ENCODE results near the gene SSNA1.

The SSNA1 gene, protein sequence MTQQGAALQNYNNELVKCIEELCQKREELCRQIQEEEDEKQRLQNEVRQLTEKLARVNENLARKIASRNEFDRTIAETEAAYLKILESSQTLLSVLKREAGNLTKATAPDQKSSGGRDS

GRCh38 chr9:137188490-137189296 is at the start of gene SSNA1, which contains the start of gene ANAPC2:
SSNA1 (plus strand) TSS chr9:137188676; CDS start chr9:137188727, 51 bp downstream.
ANAPC2 (minus strand) TSS chr9:137188560; CDS start chr9:137188532, 28 bp downstream.
- no peak for TF ChIP-seq ZNF274 (IDR thresholded peaks at IDR 0.05; ENCODE audit: low read depth, low read length)
- H3K4me3 ChIP-seq (ENCODE audit: low read length): peak within 1 kb of the TSS; percentile 80

GRCh38 chr9:137138722-137139467 is 49.6 kb upstream of the SSNA1 start, which contains the start of gene GRIN1:
GRIN1 (plus strand) TSS chr9:137139154; CDS start chr9:137139487, 333 bp downstream.
- TF ChIP-seq ZNF274 (IDR thresholded peaks at IDR 0.05; ENCODE audit: low read depth, low read length): no peak
- H3K4me3 ChIP-seq (ENCODE audit: low read length): no peak within 1 kb of the TSS

- TF ChIP-seq ZNF274 (IDR thresholded peaks at IDR 0.05; ENCODE audit: low read depth, low read length): no peak
- H3K4me3 ChIP-seq (ENCODE audit: low read length): no peak overlapping the region
These were observed 48.9 kb upstream of the SSNA1 start for GRCh38 chr9:137139468-137140150.

GRCh38 chr9:137140151-137141012 is 48.1 kb upstream of the SSNA1 start:
- no peak for TF ChIP-seq ZNF274 (IDR thresholded peaks at IDR 0.05; ENCODE audit: low read depth, low read length)

GRCh38 chr9:137141050-137141810 is 47.2 kb upstream of the SSNA1 start:
- no peak overlapping the region for H3K4me3 ChIP-seq (ENCODE audit: low read length)
- TF ChIP-seq ZNF274 (IDR thresholded peaks at IDR 0.05; ENCODE audit: low read depth, low read length): no peak

More at GRCh38 chr9:137140151-137141012, 48.1 kb upstream of the SSNA1 start:
- no peak overlapping the region for H3K4me3 ChIP-seq (ENCODE audit: low read length)

GRCh38 chr9:137141976-137142936 is 46.2 kb upstream of the SSNA1 start:
- H3K4me3 ChIP-seq (ENCODE audit: low read length): no peak overlapping the region
- TF ChIP-seq ZNF274 (IDR thresholded peaks at IDR 0.05; ENCODE audit: low read depth, low read length): no peak

DNA sequence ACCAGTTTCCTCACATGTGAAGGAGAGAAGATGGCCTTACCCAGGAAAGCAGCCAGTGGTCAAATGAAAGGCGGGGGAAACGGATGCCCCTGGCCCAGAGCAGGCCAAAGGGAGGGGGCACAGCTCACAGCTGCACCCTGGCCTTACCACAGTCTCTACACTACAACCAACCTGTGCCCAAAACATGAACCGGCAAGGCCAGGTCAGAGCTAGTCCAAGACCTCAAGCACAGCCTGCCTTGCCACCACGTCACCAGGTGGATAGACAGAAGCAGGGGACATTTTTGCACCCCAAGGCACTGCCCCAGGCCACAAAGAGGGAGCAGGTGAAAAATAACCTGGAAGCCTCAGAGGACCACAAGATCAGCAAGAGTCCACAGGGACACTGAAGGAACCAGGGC is 45.0 kb upstream of the SSNA1 start:
- no peak for TF ChIP-seq ZNF274 (IDR thresholded peaks at IDR 0.05; ENCODE audit: low read depth, low read length)
- H3K4me3 ChIP-seq (ENCODE audit: low read length): no peak overlapping the region

- no peak for TF ChIP-seq ZNF274 (IDR thresholded peaks at IDR 0.05; ENCODE audit: low read depth, low read length)
- H3K4me3 ChIP-seq (ENCODE audit: low read length): no peak overlapping the region
These were observed 42.5 kb upstream of the SSNA1 start for GRCh38 chr9:137145731-137146526.

DNA sequence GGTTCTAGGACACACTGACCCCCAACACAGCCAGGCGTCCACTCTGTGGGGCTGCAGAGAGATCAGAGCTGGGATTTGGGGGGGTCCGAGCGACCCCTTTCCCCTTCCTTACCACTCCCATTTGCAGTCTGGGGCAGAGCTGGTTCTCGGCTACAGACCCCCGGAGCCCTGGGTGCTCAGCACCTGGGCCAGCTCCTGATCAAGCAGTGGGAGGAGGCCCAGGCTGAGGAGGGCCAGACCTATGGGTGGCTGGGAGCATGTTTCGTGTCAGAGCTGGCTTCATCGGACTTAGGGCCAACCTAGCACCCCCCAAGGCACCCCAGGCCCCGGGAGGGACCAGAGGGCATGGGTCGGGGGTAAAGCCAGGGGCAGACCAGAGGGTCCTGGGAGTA is 42.0 kb upstream of the SSNA1 start:
- H3K4me3 ChIP-seq (ENCODE audit: low read length): no peak overlapping the region
- no peak for TF ChIP-seq ZNF274 (IDR thresholded peaks at IDR 0.05; ENCODE audit: low read depth, low read length)

- no peak overlapping the region for H3K4me3 ChIP-seq (ENCODE audit: low read length)
- no peak for TF ChIP-seq ZNF274 (IDR thresholded peaks at IDR 0.05; ENCODE audit: low read depth, low read length)
These were observed 41.2 kb upstream of the SSNA1 start for GRCh38 chr9:137147091-137147792.
